ENCODE measurements around the gene NCKAP5.

- TF ChIP-seq FOXM1 (IDR thresholded peaks at IDR 0.05; ENCODE audit: borderline replicate concordance) (no peak), ARNT (IDR thresholded peaks at IDR 0.05) (no peak), HDGF (IDR thresholded peaks at IDR 0.05; ENCODE audit: borderline replicate concordance) (no peak), FOXA1 (IDR thresholded peaks at IDR 0.05) (no peak), SP1 (IDR thresholded peaks at IDR 0.05) (no peak), ELF4 (IDR thresholded peaks at IDR 0.05) (no peak)
Observed at GRCh38 chr2:133223226-133223625, 345.0 kb downstream of the NCKAP5 start.

Measured in HEK293T (cell line).